ENCODE data around the gene TNS1.
"Not testable (repeated sequence)": the region's sequence is repeated elsewhere in the genome, so short reads cannot be mapped to it uniquely, and the experiment has no call there.

TNS1 gene

GRCh38 chr2:217798743-217799562, 203.8 kb downstream of the TNS1 start:
- DNase-seq (ENCODE audit: low spot score) = peak; percentile 29

- DNase-seq (ENCODE audit: low spot score) = no peak
These were observed 204.6 kb downstream of the TNS1 start for GRCh38 chr2:217798191-217798590.

GRCh38 chr2:217797661-217798069, 205.1 kb downstream of the TNS1 start:
- no peak for DNase-seq (ENCODE audit: low spot score)

GRCh38 chr2:217797165-217797564, 205.6 kb downstream of the TNS1 start:
- peak; percentile 41 for DNase-seq (ENCODE audit: low spot score)

GRCh38 chr2:217795706-217796465, 206.9 kb downstream of the TNS1 start:
- DNase-seq (ENCODE audit: low spot score) = peak; percentile 49

- no peak for DNase-seq (ENCODE audit: low spot score)
These were observed 207.7 kb downstream of the TNS1 start for GRCh38 chr2:217795067-217795466.

GRCh38 chr2:217794133-217794986, 208.4 kb downstream of the TNS1 start:
- peak; percentile 56 for DNase-seq (ENCODE audit: low spot score)

GRCh38 chr2:217793566-217794132, 209.1 kb downstream of the TNS1 start:
- no peak for DNase-seq (ENCODE audit: low spot score)

- DNase-seq (ENCODE audit: low spot score) = no peak
These were observed 209.9 kb downstream of the TNS1 start for GRCh38 chr2:217792626-217793527.

- no peak for DNase-seq (ENCODE audit: low spot score)
These were observed 211.2 kb downstream of the TNS1 start for GRCh38 chr2:217791551-217791950.

GRCh38 chr2:217790681-217791392, 212.0 kb downstream of the TNS1 start:
- no peak for DNase-seq (ENCODE audit: low spot score)

- no peak for DNase-seq (ENCODE audit: low spot score)
These were observed 212.6 kb downstream of the TNS1 start for GRCh38 chr2:217790195-217790594.

- no peak for DNase-seq (ENCODE audit: low spot score)
These were observed 213.0 kb downstream of the TNS1 start for GRCh38 chr2:217789736-217790181.

GRCh38 chr2:217789003-217789735, 213.6 kb downstream of the TNS1 start:
- DNase-seq (ENCODE audit: low spot score) = peak; percentile 92

- no peak for DNase-seq (ENCODE audit: low spot score)
These were observed 214.2 kb downstream of the TNS1 start for GRCh38 chr2:217788669-217789002.

- no peak for DNase-seq (ENCODE audit: low spot score)
These were observed 215.5 kb downstream of the TNS1 start for GRCh38 chr2:217787160-217787877.

- not testable (repeated sequence) for DNase-seq (ENCODE audit: low spot score)
These were observed 216.2 kb downstream of the TNS1 start for GRCh38 chr2:217786560-217786959.

GRCh38 chr2:217785544-217786045, 217.2 kb downstream of the TNS1 start:
- peak; percentile 87 for DNase-seq (ENCODE audit: low spot score)

All from ecto neural progenitor cell (in vitro differentiated cells).